OCI-M2 (cell line): ENCODE data around the gene BAK1.

Experiments
- DNase-seq: peaks from one replicate; lab custom pipeline; 2025; ENCODE audit not compliant: unreplicated experiment; lab: John Stamatoyannopoulos, UW

Gene BAK1

DNA sequence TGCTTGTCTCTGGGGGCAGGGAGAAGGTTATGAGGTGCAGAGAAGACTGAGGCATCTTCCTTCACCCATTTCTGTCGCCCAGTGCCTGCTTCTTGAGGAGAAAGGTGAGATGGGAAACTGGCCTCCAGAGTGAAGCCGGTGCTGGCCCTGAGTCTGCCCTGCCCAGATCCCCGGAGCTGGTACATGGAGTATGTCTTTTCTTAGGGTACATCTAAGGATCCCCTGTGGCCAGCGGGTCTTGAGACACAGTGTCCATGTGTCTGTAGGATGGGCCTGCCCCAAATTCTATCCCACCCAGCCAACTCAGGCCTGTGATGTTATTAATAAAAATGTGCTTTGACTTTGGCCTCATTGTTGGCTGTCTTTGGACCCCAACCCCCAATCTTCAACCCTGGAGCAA, 8.8 kb upstream of the BAK1 start:
- DNase-seq = no peak

GRCh38 chr6:33587529-33587928, 7.5 kb upstream of the BAK1 start:
- no peak for DNase-seq

GRCh38 chr6:33586108-33586640, 6.1 kb upstream of the BAK1 start:
- DNase-seq = no peak

DNA sequence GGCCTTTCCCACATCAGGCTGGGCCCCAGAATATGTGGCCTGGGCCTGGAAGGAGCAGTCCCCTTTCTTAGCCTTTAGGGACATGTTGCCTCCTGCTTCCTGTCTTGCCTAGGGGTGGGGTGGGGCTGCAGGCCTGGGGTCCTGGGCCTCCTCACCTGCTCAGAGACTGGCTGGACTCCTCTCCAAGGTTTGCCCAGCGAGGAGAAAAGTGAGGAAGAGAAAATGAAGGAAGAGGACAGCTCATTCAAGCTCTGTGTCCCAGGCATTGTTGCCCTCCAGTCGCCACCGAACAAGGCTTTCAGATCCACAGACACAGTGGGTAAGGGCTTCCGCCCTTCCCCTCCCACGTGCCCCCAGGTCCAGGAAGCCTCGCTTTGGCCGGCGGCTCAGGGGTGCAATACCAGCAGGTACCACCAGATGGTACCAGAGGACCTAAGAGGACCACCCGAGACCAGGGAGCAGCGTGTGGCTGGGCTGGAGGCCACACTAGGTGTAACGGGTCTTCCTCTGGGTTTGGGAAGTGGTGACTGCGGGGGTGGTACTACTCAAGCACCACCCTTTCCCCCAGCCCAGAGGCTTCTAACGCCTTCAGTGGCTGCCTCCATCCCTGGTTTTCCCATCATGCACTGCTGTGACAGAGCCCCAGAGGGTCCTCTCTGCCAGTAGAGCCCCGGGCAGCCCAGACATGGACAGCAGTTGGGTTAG, 5.5 kb upstream of the BAK1 start:
- peak; percentile 79 for DNase-seq

GRCh38 chr6:33584700-33585402, 4.8 kb upstream of the BAK1 start:
- no peak for DNase-seq

GRCh38 chr6:33583591-33584155, 3.6 kb upstream of the BAK1 start:
- DNase-seq = no peak

DNA sequence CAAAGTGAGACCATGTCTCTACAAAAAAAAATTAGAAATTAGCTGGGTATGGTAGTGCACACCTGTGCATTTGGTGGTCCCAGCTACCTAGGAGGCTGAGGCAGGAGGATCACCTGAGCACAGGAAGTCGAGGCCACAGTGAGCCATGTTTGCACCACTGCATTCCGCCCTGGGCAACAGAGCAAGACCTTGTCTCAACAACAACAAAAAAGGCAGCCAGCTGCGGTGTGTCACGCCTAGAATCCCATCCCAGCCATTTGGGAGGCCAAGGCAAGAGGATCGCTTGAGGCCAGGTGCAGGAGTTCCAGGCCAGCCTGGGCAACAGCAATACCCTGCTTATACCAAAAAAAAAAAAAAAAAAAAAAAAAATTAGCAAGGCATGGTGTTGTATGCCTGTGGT, 1.1 kb upstream of the BAK1 start:
- DNase-seq = no peak

DNA sequence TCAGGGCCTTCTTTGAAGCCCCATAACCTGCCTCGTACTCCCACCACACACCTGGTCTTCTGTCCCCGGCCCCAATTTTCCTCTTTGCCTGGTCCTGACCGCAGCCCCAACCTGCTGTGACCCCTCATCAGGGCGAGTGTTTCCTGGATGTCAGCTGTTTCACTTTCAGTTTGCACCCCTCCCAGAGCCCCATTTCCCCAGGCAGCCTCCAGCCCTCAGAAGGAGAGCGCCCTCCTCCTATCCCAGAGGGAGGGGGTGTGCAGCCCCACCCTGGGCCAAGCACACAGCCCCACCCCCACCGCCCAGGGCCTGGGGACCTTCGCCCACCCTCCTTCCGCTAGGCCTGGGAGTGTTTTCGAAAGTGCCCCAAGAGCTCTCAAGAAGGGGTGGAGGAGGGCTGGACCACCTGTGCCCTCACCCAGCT, 1.5 kb downstream of the BAK1 start:
- DNase-seq = no peak

DNA sequence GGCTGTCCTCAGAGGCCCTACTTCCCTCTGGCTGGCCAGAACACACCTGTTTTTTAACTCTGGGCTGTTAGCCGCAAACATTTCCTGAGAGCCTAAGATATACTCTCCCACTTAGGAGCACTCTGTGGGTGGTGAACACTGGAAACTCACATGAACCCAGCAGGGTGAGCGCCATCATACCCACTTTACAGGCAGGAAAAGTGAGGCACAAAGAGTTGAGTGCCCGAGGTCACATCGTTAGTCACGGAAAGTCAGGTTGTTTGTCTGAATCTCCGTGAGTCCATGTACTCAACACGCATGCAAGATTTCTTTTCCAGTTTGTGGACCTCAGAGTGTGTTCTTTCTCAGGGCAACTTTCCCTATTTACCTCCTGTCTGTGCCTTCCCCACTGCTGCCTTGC, 1.9 kb downstream of the BAK1 start:
- no peak for DNase-seq

DNA sequence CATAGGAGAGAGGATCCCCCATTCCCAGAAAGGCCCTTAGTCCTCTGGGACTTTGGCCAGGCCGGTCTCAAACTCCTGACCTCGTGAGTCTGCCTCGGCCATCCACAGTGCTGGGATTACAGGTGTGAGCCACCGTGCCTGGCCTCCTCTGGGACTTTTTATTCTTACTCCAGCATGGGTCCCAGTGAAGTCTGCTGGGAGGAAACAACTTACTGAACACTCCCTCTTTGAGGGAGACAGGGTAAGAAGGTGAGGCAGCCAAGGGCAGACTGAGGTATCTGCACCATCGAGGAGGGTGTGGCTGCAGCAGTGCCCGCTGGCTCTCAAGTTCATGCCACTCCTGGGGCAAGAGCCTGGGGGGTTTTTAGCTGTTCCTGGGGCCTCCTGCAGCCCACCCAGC, 2.4 kb downstream of the BAK1 start:
- DNase-seq = no peak

DNA sequence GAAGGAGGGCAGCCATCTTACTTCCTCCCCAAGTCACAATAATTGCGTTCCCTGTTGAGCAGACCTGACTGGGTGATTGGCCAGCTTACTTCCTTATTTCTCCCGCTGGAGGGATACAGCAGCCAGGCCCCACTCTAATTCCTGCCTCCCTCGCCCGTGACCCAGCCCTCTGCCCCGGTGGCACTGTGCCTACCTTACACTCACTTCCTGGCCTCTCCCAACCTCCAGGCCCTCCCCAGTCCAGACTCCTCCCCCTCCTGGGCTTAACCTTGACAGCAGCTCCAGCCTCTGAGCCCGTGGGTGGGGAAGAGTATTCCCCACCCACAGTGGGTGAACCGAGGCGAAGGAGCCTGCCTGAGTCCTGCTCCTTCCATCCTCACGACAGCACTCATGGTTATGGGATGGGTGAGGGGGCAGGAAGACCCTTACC, 3.0 kb downstream of the BAK1 start:
- DNase-seq = no peak

GRCh38 chr6:33576668-33577067, 3.4 kb downstream of the BAK1 start:
- no peak for DNase-seq

- DNase-seq = no peak
These were observed 4.9 kb downstream of the BAK1 start for GRCh38 chr6:33575211-33575610.

DNA sequence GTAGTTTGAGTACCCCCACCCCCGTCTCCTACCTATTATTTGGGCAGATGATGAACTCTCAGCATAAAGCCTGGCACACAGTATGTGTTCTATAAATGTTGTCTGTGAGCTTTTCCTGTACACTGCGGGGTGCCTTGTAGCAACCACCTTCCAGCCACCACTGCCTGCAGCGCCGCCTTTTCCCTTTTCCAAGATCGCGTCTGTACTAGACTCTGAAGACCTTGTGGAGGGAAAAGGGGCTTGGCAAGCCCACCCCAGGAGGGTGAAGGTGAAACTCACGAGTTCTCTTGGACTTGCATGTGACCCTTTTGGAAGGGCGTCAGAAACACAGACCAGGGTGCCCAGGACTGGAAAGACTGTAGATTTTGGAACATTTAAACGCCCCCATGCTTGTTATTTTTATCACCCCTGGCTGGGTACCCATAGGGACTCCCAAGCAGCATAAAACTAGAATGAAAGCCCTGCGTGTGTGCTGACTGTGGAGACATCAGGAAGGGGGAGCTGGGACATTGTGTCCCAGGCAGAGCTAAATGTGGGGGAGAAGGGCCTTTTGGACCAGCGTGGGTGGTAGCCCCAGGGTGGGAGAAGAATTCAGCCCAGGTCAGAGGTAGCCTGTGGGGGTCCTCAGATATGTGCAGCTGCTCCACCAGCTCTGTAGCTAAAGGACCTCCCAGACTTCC, 8.3 kb downstream of the BAK1 start:
- no peak for DNase-seq

GRCh38 chr6:33570806-33571636, 9.1 kb downstream of the BAK1 start:
- peak; percentile 71 for DNase-seq

- DNase-seq = no peak
These were observed 11.1 kb downstream of the BAK1 start for GRCh38 chr6:33568826-33569570.

- no peak for DNase-seq
These were observed 12.2 kb downstream of the BAK1 start for GRCh38 chr6:33567836-33568235.

- DNase-seq = no peak
These were observed 13.6 kb downstream of the BAK1 start for GRCh38 chr6:33566182-33567084.

DNA sequence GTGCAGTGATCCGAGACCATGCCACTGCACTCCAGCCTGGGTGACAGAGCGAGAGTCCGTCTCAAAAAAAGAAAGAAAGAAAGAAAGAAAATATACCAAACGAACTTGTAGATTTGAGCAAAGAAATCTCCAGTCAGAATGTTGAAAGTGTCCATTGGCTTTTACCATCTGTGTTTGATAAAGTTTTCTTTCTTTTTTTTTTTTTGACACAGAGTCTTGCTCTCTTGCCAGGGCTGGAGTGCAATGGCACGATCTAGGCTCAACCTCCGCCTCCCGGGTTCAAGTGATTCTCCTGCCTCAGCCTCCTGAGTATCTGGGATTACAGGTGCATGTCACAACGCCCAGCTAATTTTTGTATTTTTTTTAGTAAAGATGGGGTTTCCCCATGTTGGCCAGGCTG, 21.3 kb downstream of the BAK1 start:
- DNase-seq = no peak
